ENCODE data around the gene PLEKHA4.

GRCh38 chr19:48810151-48810550 lies 58.3 kb downstream of the PLEKHA4 start:
- TF ChIP-seq CTCF (IDR thresholded peaks at IDR 0.05) (no peak), EZH2 (IDR thresholded peaks at IDR 0.05; ENCODE audit: borderline replicate concordance, insufficient read depth, low read depth, low read length, poor library complexity, severe bottlenecking) (no peak)
